Measurements from ENCODE around the gene SNX18. TPM values are rescaled to one million over a fixed set of nuclear protein-coding genes. Genes with fewer than 3 reads are reported as not detected.

The SNX18 gene
- total and polyA plus RNA-seq, 2 of the 8 experiments (the other 6 are each of a cell fraction or from before 2014, with no cell fraction given) = 5.8 to 17.7 TPM

GRCh38 chr5:54519509-54519876, 1.9 kb downstream of the SNX18 start (continued):
- TF ChIP-seq, protein P1, sequence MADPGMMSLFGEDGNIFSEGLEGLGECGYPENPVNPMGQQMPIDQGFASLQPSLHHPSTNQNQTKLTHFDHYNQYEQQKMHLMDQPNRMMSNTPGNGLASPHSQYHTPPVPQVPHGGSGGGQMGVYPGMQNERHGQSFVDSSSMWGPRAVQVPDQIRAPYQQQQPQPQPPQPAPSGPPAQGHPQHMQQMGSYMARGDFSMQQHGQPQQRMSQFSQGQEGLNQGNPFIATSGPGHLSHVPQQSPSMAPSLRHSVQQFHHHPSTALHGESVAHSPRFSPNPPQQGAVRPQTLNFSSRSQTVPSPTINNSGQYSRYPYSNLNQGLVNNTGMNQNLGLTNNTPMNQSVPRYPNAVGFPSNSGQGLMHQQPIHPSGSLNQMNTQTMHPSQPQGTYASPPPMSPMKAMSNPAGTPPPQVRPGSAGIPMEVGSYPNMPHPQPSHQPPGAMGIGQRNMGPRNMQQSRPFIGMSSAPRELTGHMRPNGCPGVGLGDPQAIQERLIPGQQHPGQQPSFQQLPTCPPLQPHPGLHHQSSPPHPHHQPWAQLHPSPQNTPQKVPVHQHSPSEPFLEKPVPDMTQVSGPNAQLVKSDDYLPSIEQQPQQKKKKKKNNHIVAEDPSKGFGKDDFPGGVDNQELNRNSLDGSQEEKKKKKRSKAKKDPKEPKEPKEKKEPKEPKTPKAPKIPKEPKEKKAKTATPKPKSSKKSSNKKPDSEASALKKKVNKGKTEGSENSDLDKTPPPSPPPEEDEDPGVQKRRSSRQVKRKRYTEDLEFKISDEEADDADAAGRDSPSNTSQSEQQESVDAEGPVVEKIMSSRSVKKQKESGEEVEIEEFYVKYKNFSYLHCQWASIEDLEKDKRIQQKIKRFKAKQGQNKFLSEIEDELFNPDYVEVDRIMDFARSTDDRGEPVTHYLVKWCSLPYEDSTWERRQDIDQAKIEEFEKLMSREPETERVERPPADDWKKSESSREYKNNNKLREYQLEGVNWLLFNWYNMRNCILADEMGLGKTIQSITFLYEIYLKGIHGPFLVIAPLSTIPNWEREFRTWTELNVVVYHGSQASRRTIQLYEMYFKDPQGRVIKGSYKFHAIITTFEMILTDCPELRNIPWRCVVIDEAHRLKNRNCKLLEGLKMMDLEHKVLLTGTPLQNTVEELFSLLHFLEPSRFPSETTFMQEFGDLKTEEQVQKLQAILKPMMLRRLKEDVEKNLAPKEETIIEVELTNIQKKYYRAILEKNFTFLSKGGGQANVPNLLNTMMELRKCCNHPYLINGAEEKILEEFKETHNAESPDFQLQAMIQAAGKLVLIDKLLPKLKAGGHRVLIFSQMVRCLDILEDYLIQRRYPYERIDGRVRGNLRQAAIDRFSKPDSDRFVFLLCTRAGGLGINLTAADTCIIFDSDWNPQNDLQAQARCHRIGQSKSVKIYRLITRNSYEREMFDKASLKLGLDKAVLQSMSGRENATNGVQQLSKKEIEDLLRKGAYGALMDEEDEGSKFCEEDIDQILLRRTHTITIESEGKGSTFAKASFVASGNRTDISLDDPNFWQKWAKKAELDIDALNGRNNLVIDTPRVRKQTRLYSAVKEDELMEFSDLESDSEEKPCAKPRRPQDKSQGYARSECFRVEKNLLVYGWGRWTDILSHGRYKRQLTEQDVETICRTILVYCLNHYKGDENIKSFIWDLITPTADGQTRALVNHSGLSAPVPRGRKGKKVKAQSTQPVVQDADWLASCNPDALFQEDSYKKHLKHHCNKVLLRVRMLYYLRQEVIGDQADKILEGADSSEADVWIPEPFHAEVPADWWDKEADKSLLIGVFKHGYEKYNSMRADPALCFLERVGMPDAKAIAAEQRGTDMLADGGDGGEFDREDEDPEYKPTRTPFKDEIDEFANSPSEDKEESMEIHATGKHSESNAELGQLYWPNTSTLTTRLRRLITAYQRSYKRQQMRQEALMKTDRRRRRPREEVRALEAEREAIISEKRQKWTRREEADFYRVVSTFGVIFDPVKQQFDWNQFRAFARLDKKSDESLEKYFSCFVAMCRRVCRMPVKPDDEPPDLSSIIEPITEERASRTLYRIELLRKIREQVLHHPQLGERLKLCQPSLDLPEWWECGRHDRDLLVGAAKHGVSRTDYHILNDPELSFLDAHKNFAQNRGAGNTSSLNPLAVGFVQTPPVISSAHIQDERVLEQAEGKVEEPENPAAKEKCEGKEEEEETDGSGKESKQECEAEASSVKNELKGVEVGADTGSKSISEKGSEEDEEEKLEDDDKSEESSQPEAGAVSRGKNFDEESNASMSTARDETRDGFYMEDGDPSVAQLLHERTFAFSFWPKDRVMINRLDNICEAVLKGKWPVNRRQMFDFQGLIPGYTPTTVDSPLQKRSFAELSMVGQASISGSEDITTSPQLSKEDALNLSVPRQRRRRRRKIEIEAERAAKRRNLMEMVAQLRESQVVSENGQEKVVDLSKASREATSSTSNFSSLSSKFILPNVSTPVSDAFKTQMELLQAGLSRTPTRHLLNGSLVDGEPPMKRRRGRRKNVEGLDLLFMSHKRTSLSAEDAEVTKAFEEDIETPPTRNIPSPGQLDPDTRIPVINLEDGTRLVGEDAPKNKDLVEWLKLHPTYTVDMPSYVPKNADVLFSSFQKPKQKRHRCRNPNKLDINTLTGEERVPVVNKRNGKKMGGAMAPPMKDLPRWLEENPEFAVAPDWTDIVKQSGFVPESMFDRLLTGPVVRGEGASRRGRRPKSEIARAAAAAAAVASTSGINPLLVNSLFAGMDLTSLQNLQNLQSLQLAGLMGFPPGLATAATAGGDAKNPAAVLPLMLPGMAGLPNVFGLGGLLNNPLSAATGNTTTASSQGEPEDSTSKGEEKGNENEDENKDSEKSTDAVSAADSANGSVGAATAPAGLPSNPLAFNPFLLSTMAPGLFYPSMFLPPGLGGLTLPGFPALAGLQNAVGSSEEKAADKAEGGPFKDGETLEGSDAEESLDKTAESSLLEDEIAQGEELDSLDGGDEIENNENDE (IDR thresholded peaks at IDR 0.05; ENCODE audit: insufficient replicate concordance, low read length) = no peak
- TF ChIP-seq EZH2 (IDR thresholded peaks at IDR 0.05; ENCODE audit: low read depth, low read length, severe bottlenecking) = no peak
- TF ChIP-seq, protein P2, sequence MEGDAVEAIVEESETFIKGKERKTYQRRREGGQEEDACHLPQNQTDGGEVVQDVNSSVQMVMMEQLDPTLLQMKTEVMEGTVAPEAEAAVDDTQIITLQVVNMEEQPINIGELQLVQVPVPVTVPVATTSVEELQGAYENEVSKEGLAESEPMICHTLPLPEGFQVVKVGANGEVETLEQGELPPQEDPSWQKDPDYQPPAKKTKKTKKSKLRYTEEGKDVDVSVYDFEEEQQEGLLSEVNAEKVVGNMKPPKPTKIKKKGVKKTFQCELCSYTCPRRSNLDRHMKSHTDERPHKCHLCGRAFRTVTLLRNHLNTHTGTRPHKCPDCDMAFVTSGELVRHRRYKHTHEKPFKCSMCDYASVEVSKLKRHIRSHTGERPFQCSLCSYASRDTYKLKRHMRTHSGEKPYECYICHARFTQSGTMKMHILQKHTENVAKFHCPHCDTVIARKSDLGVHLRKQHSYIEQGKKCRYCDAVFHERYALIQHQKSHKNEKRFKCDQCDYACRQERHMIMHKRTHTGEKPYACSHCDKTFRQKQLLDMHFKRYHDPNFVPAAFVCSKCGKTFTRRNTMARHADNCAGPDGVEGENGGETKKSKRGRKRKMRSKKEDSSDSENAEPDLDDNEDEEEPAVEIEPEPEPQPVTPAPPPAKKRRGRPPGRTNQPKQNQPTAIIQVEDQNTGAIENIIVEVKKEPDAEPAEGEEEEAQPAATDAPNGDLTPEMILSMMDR (IDR thresholded peaks at IDR 0.05; ENCODE audit: control extremely low read depth in 1 of 3, insufficient read depth in 1 of 3, low read depth in 1 of 3, low read length in 3 of 3) = no peak
- TF ChIP-seq BACH1 (IDR thresholded peaks at IDR 0.05; ENCODE audit: low read length) = no peak
- TF ChIP-seq RFX5 (IDR thresholded peaks at IDR 0.05; ENCODE audit: borderline replicate concordance, low read depth, low read length) = no peak
- no peak for TF ChIP-seq TAF7 (optimal IDR thresholded peaks at IDR 0.05; ENCODE audit: borderline replicate concordance, low read depth, low read length)
- TF ChIP-seq, protein P3, sequence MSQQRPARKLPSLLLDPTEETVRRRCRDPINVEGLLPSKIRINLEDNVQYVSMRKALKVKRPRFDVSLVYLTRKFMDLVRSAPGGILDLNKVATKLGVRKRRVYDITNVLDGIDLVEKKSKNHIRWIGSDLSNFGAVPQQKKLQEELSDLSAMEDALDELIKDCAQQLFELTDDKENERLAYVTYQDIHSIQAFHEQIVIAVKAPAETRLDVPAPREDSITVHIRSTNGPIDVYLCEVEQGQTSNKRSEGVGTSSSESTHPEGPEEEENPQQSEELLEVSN (IDR thresholded peaks at IDR 0.05) = no peak
- TF ChIP-seq SAP30 (IDR thresholded peaks at IDR 0.05; ENCODE audit: insufficient read depth, insufficient replicate concordance, low read length) = no peak

All from H1 (cell line).